ENCODE results near the gene TBC1D22A. TPM values are rescaled to one million over a fixed set of nuclear protein-coding genes. Genes with fewer than 3 reads are reported as not detected.

TBC1D22A gene
- total RNA-seq, 1 donor from 2014 or later: 34.1 TPM

DNA sequence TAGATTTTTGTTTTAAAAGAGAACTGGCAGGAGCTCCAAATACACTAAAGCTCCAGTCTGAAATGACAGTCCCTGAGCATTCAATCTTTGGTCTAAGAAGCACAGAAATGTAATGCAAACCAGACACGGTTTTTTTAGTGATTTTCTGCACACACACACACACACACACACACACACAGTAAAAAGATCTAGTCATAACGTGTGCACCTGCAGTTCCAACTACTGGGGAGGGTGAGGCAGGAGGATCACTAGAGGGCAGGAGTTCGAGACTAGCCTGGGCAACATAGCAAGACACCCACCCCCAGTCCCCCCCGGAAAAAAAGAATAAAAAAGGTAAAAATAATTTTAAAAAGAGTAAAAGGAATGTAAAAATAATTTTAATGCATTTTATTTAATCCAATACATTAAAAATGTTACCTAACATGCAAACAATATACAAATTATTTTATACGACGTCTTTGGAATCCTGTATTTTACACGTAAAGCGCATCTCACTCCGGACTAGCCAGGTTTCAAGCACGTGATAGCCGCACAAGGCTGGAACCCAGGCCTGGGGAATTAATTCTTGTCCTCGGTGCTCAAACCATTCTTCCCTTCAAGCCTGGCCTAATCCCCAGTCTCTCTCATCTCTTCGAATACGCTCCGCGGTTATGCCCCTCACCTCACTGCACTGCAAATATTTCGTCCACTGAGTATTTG, 762 bp upstream of the TBC1D22A start:
- H3K27ac ChIP-seq: peak overlapping the region; percentile 96
- peaks cover 46% of the 10 kb centered on the region for H3K4me1 ChIP-seq
- peak overlapping the region; percentile 71 for H3K4me3 ChIP-seq
- H3K27me3 ChIP-seq (ENCODE audit: low read depth): no peaks in the 10 kb centered on the region
- no peaks in the 10 kb centered on the region for H3K36me3 ChIP-seq
- ATAC-seq (no peak), DNase-seq (peak; percentile 6)
- H3K9me3 ChIP-seq: peaks cover under 1% of the 10 kb centered on the region
- TF ChIP-seq, protein P1, sequence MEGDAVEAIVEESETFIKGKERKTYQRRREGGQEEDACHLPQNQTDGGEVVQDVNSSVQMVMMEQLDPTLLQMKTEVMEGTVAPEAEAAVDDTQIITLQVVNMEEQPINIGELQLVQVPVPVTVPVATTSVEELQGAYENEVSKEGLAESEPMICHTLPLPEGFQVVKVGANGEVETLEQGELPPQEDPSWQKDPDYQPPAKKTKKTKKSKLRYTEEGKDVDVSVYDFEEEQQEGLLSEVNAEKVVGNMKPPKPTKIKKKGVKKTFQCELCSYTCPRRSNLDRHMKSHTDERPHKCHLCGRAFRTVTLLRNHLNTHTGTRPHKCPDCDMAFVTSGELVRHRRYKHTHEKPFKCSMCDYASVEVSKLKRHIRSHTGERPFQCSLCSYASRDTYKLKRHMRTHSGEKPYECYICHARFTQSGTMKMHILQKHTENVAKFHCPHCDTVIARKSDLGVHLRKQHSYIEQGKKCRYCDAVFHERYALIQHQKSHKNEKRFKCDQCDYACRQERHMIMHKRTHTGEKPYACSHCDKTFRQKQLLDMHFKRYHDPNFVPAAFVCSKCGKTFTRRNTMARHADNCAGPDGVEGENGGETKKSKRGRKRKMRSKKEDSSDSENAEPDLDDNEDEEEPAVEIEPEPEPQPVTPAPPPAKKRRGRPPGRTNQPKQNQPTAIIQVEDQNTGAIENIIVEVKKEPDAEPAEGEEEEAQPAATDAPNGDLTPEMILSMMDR (IDR thresholded peaks at IDR 0.05): no peak
- intact Hi-C loops (cut with DNase I): no loop called here

DNA sequence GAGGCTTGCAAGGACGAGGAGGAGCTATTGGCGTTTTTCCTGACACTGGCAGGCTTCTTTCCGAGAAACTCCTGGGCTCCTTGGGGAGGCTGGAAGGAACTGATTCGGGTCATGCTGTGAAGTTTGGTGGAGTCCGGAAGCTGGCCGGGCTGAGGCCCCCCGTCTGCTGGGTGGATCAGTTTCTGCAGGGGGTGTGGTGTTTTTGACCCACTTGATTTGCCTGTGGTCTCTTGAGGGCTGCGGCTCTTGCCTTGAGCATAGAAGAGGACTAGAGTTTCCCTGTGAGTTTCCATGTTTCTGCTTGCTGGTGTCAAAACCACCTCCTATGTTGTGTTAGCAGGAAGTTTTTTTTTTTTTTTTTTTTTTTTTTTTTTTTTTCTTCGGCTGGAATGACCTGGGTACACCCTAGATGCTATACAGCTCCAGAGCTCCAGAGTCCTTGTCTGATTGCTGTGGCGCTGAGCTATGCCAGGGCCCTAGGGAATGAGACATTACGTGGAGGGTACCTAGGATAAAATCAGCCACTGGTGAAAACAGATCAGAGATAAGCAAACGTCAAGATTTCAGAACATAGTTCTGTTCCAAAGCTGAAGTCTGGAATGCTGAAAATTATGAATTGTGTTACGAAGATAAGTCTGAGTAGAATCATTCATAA, 728 bp downstream of the TBC1D22A start:
- peak; percentile 28 to 32 for ATAC-seq
- intact Hi-C loops (cut with DNase I): no loop called here
- DNase-seq: peak; percentile 48
- Histone ChIP-seq H3K4me1 (peaks cover 44% of the 10 kb centered on the region), H3K27me3 (ENCODE audit: low read depth) (no peaks in the 10 kb centered on the region), H3K9me3 (no peaks in the 10 kb centered on the region), H3K4me3 (peak overlapping the region; percentile 71), H3K27ac (peak overlapping the region; percentile 96), H3K36me3 (no peaks in the 10 kb centered on the region)
- TF ChIP-seq, protein P1 (IDR thresholded peaks at IDR 0.05): no peak

GRCh38 chr22:46764140-46764680, 1.8 kb downstream of the TBC1D22A start:
- TF ChIP-seq, protein P1 (IDR thresholded peaks at IDR 0.05): no peak
- H3K36me3 ChIP-seq: no peaks in the 10 kb centered on the region
- no peaks in the 10 kb centered on the region for H3K27me3 ChIP-seq (ENCODE audit: low read depth)
- no peak for ATAC-seq
- H3K4me1 ChIP-seq: peaks cover 48% of the 10 kb centered on the region
- H3K9me3 ChIP-seq: no peaks in the 10 kb centered on the region
- intact Hi-C loops (cut with DNase I): no loop called here
- no peak overlapping the region for H3K27ac ChIP-seq
- no peak overlapping the region for H3K4me3 ChIP-seq
- DNase-seq: no peak

GRCh38 chr22:46764779-46765485, 2.5 kb downstream of the TBC1D22A start:
- Histone ChIP-seq H3K27ac (no peak overlapping the region), H3K27me3 (ENCODE audit: low read depth) (no peaks in the 10 kb centered on the region), H3K9me3 (no peaks in the 10 kb centered on the region), H3K36me3 (no peaks in the 10 kb centered on the region), H3K4me1 (peaks cover 55% of the 10 kb centered on the region), H3K4me3 (no peak overlapping the region)
- intact Hi-C loops (cut with DNase I): no loop called here
- DNase-seq: peak; percentile 44
- TF ChIP-seq, protein P1 (IDR thresholded peaks at IDR 0.05): no peak
- peak; percentile 18 to 22 for ATAC-seq

DNA sequence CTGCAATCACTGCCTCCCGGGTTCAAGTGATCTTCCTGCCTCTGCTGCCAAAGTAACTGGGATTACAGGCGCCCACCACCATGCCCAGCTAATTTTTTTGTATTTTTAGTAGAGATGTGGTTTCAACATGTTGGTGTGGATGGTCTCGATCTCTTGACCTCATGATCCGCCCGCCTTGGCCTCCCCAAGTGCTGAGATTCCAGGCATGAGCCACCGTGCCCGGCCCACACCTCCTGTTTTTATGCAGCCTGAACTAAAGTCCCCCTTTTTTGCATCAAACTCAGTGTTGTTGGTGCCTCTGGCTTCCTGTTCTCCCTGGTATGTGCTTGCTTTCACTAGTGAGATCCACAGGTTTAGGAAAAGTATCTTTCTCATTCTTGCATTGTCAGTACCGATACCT, 4.2 kb downstream of the TBC1D22A start:
- DNase-seq (peak; percentile 29), ATAC-seq (no peak)
- peaks cover 63% of the 10 kb centered on the region for H3K4me1 ChIP-seq
- no peaks in the 10 kb centered on the region for H3K27me3 ChIP-seq (ENCODE audit: low read depth)
- no peaks in the 10 kb centered on the region for H3K36me3 ChIP-seq
- H3K27ac ChIP-seq: no peak overlapping the region
- no peak overlapping the region for H3K4me3 ChIP-seq
- intact Hi-C loops (cut with DNase I): no loop called here
- TF ChIP-seq, protein P1 (IDR thresholded peaks at IDR 0.05): no peak
- no peaks in the 10 kb centered on the region for H3K9me3 ChIP-seq

All from lower lobe of right lung (tissue), 2 donors.